GM21447 (cell line): Measurements from ENCODE around the gene KHDC3L.

ENCODE experiments used
- ATAC-seq: cut with Tn5 transposase; IDR thresholded peaks from one replicate; pipeline ENCODE4 v1.9.1; 2021; ENCODE audit not compliant: unreplicated experiment

The KHDC3L gene, protein sequence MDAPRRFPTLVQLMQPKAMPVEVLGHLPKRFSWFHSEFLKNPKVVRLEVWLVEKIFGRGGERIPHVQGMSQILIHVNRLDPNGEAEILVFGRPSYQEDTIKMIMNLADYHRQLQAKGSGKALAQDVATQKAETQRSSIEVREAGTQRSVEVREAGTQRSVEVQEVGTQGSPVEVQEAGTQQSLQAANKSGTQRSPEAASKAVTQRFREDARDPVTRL

DNA sequence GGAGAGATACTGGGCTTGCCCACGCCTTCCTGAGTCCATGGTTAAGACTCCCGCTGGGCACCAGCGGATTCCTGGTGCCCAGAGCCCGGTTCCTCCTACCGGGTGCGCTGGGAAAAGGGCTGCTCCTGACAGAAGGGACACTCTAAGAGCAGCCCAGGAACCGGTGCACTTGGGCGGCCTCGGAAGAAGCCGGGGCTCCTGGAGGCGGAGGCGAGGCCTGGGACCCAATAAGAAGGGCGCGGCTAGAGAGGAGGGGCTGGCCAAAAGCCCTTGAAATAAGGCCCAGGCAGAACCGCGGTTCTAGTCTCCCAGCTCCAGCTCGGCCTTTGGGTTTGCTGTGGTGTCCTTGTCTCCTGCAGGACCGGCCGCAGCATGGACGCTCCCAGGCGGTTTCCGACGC, at the start of gene KHDC3L:
Gene KHDC3L, plus strand, starts transcription at position 301 of the 400 bp plus-strand sequence. Its CDS starts 72 bp downstream, at position 373.
- no peak for ATAC-seq

DNA sequence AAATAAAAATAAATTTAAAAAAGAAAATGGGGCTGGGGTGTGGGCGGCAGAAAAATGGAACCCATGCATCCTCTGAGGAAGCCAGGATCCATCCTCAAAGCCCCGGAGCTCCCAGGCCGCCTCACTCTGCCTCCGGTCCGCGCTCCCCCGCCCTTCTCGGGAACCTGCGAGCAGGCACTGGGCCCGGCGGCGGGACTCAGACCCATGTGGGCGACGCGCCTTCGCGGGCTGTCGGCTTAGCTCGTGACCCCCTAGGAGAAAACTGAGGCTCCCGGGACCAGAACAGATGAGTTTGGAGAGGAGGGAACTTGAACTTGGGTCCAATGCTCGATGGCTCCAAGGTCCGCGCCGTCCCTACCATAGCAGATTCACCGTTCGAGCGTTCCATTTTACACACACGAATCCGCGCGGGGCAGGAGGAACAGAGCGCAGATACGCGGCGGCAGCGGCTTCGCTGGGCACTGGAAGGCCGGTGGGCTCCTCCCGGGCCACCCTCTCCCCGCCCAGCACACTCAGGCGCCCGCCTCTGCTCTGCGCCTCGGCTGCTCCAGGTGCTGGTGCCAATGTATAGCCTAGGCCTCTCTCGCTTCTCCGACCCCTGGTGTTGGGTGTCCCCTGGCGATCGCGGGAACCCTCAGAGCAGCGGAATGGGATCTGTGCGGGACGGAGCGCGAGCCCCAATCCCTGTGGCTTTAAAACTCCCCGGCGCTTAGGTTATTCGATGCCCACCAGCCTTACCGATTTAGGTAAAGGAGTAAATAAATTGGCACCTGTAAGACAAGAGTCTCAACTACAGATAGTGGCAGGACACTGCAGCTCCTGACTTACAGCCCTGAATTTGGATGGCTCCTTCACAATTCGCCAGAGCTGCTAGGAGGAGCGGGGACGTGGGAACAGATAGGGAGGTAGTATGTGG, 47.6 kb upstream of the KHDC3L start:
- ATAC-seq: no peak

DNA sequence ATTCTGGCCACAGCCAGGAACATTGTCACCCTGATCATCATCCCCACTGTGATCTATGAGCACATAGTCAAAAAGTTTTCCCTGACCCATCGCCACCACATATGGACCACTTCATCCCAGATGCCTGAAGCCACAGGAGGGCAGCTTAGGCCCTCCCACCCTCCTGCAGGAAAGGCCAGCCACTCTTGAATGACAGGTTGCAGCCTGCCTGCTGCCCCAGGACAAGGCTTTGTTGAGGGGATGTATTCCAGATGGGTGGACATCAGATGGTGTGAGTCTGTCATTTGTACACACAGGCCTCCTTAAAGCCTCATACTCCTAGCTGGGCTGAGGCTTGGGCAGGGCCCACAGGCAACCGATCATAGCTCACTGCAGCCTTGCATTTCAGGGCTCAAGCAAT, 39.1 kb upstream of the KHDC3L start:
- ATAC-seq: no peak

DNA sequence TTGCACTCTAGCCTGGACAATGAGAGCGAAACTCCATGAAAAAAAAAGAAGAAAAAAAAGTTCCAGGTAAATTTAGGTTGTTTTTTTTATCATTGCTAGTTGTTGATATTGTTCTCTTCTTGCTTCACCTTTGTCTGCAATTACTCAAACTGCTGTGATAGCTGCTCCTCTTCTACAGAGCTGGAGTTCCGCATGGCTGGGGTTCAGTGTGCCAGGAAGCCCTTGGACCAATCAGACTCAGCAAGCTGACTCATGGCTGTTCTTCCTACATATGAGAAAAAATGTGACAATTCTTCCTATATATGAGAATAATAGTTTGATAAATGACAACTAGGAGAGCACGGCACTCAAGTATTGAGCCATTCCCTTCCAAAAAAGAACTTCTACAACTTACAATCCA, 36.8 kb upstream of the KHDC3L start:
- ATAC-seq: no peak

DNA sequence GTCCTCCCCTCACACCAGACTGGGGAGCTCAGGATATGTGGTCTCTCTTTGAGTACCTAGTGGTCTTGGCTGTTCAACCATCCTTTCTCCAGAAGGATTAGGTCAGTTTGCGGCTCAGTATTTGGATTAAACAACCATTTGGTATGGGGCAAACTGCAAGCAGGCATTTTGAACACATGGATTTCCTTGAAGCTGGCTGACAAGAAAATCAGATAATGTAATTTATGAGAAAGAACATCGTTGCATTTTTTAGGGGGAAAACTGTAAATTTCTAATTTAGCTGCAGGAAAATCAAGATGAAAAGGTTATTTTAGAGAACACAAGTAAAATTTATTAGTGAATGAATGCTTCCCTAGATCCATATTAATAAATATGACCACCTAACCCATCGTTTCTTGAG, 33.7 kb upstream of the KHDC3L start:
- ATAC-seq: no peak

DNA sequence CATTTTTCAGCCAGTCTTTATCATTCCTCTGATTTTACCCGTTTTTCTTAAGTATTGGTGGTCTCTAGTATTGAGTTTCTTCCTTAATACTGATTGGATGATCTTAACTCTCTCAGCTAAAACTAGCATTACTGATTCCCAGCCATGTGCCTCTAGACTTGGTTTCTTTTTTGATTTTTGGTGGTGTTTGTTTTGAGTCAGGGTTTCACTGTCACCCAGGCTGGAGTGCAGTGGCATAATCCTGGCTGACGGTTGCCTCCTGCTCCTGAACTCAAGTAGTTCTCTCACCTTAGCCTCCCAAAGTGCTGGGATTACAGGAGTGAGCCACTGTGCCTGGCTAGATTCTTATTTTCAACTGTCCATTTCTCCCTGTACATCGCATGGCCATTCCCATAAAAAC, 33.3 kb upstream of the KHDC3L start:
- peak; percentile 70 for ATAC-seq

DNA sequence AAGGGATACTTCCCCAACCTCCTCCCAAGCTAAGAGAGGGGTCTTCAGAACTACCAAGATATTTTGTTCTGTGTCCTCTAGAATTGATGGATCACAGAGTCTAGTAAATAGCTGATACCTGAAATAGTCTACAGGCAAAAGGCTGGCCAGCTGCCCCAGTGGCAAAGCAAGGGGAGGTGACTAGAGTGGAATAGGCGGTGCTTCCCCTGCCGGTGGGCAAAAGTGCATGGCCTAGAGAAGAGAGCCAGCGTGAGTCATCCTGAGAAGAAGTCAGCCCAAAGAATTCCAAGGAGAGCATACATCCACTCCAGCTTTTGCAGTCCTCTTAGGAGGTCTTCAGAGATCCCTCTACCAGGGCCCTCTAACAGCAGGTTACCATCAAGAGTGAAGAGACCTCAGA, 23.1 kb upstream of the KHDC3L start:
- ATAC-seq: no peak

DNA sequence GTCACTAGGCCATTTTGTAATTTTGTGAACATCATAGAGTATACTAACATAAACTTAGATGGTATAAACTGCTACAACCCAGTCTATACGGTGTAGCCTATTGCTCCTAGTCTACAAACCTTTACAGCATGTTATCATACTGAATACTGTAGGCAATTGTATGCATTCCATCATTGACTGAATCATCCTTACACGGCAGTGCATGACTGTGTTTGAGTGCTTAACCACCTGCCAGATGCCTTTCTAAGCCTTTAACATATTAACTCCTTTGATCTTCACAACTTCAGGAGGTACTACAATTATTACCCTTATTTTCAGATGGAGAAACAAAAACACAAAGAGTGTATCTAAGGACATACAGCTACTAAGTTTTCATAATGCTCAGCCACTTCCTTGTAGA, 22.4 kb upstream of the KHDC3L start:
- no peak for ATAC-seq

DNA sequence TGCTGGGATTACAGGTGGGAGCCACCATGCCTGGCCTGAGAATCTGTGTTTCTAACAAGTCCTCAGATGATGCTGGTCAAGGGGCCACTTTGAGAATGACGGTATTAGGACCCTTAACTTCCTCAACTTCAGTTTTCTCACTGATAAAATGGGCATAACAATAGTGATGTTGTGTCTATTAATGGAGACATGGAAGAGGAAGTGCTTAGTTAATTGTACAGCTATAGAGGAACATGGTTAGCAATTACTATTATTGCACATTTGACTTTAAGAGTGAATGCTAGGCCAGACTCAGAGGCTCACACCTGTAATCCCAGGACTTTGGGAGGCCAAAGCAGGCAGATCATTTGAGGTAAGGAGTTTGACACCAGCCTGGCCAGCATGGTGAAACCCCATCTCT, 21.1 kb upstream of the KHDC3L start:
- no peak for ATAC-seq

DNA sequence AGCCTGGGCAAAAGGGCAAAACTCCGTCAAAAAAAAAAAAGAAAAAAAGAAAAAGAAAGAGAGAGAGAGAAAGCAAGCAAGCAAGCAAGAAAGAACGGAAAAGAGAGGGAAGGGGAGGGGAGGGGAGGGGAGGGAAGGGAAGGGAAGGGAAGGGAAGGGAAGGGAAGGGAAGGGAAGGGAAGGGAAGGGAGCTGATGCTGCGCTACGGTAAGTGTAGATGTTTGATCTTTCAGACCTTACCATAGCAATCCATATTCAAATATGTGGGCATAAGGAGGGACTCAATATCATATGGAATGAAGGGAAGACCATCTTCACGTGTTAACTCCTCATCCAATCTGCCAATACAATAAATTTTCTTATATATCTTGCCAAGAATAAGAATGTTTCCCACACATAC, 20.3 kb upstream of the KHDC3L start:
- ATAC-seq: no peak

DNA sequence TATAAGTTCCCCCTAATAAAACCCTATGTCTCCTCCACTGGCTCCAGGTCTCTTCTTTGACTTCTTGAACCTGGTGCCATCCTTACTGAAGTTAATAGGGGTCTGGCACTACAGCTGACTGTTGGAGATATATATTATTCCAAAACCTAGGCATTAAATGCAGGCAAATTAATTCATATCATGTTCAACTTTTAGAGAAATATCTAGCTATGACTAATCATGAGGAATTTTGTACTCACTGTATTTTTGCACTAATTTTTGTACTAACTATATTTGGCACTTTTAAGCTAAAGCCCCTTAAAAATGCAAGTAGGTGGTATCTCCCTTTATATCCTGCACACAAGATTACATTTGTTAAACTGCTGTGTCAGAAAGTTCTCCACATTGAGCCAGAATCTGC, 19.3 kb upstream of the KHDC3L start:
- ATAC-seq: no peak

DNA sequence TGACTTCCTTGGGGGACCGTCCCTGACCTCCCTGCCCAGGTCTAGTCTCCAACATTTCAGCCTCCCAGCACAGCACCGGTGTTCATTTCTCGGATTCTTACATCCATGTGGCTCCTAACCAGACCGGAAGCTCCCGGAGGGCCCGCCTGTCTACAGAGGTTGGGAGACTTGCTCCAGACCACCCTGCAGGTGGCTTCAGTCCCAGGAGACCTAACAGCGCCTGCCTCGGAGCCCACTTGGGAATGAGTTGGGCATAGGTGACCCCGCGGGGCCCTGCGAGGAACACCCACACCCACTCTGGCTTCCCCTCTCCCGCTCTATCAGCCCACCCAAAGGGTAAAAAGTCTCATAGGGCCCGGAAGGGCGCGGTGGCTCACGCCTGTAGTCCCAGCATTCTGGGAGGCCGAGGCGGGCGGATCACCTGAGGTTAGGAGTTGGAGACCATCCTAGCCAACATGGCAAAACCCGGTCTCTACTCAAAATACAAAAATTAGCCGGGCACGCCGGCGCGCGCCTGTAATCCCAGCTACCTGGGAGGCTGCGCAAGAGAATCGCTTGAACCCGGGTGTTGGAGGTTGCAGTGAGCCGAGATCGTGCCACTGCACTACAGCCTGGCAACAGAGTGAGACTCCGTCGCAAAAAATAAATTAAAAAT, 13.8 kb upstream of the KHDC3L start:
- no peak for ATAC-seq

DNA sequence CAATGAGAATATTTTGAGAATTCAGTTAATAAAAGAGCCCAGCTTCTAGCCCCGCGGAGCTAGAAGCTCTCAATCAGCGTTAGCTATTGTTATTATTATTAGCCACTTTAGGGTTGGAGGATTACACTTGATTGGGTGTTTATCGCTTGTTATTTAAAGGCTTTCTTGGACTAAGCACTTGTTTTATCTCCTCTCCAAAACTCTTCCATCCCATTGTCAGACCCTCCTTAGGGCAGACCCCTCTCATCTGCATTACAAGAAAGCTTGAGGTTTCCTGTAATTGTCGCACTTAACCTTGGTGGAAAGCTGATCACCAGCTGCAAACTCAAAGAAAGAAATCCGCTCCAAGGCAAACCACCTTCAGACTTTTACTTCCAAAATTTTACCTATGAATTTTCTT, 13.1 kb upstream of the KHDC3L start:
- ATAC-seq: no peak

DNA sequence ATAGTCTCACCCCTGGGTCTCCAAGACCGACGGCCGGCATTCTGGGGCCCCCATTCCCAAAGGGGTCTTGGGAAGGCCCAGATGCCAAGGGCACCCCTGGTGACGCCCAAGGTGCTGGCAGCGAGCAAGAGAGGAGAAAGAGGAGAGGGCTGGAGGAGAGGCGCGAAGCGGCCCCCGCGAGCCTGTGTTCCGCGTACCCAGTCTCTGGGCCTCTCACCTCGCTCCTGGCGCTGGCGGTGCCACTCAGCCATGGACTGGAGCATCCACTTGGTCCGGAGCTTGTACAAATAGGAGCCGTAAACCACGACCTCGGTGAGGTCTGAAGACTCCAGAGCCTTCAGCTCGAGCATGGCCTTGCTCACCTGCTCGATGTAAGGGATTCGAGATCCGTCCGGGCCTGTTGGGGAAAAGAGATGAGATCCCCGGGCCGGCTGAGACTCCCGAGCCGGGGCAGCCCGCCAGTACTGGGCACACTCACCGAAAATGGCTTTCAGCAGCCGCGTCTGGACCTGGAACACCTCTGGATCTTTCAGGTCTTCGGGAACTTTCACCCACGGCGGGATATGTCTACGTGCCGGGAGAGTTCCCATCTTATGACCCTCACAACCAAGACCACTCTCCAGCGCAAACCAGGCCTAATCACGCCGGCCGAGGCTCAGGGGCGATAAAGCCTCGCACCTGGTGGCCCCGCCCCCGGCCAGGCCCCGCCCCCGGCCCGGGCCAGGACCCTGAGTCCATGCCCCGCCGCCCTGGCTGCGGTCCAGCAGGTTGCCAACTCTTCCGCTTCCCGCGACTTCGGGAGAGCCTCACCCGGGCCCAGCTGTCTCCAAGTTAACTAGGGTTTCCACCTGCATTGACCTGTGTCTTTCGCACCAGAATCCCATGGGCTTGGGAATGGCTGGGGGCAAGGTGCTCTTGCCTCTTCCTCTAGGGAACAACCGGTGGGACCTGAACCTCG, 8.5 kb upstream of the KHDC3L start, which contains the start of gene DPPA5:
Gene DPPA5, minus strand, starts transcription at position 641 of the 958 bp plus-strand sequence. Its CDS starts 51 bp downstream, at position 590.
- ATAC-seq: no peak

DNA sequence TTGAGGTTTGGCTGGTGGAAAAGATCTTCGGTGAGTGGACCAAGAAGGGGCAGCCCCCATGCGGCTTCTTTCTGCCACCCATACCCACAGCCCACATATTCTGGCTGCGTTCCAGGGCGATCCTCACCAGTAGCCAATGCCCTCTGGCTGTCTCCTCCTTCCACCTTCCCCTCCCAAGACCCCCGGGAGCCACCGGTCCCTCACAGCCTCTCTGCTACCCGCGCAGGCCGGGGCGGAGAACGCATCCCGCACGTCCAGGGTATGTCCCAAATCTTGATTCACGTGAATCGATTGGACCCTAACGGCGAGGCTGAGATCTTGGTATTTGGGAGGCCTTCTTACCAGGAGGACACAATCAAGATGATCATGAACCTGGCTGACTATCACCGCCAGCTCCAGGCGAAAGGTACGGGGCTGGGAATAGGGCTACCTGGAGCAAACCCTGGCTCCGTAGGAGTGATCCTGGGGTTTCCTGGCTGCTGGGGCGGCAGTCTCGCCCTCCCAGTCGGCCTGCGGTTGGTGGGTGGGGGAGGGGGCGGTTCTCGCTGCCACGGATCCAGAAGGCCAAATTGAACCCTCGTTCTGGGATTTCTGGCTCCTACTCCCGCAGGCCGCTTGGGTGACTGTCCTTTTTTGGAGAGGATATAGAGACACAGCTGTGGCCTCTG, 545 bp downstream of the KHDC3L start:
- no peak for ATAC-seq

DNA sequence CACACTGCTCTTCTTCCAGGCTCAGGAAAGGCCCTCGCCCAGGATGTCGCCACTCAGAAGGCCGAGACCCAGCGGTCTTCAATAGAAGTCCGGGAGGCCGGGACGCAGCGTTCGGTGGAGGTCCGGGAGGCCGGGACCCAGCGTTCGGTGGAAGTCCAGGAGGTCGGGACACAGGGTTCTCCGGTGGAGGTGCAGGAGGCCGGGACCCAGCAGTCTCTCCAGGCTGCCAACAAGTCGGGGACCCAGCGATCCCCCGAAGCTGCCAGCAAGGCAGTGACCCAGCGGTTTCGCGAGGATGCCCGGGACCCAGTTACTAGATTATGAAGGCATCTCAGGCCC, 1.0 kb downstream of the KHDC3L start:
- no peak for ATAC-seq

DNA sequence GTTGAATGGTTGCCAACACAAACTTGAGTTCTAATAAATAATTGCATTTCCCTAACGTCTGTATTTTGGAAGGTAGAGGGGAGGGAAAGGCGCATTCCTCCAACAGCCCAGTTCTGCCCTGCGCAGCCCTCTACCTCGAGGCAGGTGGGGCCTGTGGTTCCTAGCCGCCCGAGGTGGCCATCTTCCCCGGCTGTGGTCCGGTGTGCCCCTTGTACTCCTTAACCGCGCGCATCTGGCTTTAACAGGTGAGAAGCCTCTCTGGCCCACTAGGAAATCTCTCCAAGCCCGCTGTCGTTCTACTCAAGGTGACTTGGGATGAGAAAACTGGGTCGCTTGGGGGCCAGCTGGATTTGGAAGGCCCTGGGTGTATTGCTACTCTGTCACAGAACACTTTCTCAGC, 1.7 kb downstream of the KHDC3L start:
- no peak for ATAC-seq

DNA sequence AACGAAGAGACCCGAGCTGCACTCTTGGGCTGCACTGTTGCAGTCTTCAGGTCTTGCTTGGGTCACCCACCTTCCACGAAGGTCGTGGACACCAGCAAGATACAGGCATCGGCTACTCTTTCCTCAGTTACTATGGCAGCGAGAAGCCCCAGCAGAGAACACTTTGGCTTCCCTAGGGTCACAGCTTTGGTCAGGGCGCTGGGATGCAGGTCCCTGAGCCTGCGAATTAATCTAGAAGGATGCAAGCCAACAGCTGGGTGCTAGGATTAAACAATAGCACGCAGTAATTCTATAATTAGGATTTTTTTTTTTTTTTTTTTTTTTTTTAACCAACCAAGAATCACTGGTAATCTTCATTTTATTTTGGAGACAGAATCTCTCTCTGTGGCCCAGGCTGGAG, 2.1 kb downstream of the KHDC3L start:
- ATAC-seq: no peak

DNA sequence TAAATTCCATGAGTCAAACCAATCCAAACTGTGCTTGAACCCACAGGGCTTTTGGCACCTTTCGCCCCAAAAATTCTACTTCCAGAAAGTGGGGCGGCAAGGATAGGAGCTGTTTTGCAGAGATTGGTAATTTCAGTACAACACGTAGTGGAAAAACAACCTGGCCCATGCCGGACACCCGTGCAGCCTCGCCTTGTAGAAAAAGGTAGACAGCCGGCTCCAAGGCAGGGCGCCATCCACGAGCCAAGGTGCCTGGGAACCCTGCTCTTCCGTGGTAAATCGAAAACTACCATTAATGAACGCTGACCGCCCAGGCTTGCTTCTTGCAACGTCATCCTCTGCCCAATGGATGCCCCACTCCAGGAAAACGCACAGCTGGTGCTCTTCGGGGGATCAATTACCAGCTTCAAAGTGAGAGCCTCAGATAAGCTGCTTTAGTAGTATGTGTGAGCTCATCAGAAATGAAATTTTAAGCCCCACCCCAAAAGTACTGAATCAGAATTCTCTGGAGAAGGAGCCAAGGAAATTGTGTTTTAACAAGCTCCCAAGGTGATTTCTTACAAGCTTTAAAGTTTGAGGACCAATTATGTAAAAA, 5.4 kb downstream of the KHDC3L start:
- ATAC-seq: no peak

DNA sequence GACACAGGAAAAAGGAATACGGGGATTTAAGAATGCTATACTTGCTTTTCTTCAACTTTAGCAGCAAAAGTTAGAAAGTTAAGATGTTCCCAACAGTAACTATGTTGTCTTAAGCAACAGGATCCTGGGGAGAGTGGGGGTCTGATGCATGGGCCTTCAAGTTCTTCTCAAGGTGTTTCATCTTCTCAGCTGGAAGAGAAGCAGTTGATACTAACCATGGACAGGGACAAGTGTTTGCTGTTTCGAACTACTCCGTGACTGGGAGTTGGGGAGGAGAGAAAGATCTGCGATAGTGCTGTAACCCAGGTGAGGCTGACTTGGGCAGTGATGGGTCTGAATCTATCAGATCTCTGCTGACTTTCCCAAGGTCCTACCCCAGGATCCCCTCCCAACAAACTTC, 6.2 kb downstream of the KHDC3L start:
- no peak for ATAC-seq
